Ascending aorta (tissue), 2 donors: ENCODE results near the gene SLC23A3. TPM values are rescaled to one million over a fixed set of nuclear protein-coding genes. Genes with fewer than 3 reads are reported as not detected.

Experiments
- DNase-seq, 2 donors: peaks; one replicate each; pipeline ENCODE4 v3.0.0-alpha.2; 2019; ENCODE audit warnings: low spot score in 2 of 2
- H3K27ac ChIP-seq, 2 donors: fragments of 200-600 bp; sonication (generic); one replicate each; pipeline ENCODE4 v1.5.1; 2016 to 2017; ENCODE audit warnings: mild to moderate bottlenecking in 1 of 2
- H3K27me3 ChIP-seq: fragments of 200-600 bp; sonication (generic); one replicate; pipeline ENCODE4 v1.5.1; 2017
- H3K36me3 ChIP-seq, 2 donors: fragments of 200-600 bp; sonication (generic); one replicate each; pipeline ENCODE4 v1.5.1; 2016
- H3K4me1 ChIP-seq, 2 donors: fragments of 200-600 bp; sonication (generic); one replicate each; pipeline ENCODE4 v1.5.1; 2016 to 2017; ENCODE audit warnings: mild to moderate bottlenecking in 1 of 2
- H3K4me3 ChIP-seq, 2 donors: fragments of 200-600 bp; sonication (generic); one replicate each; pipeline ENCODE4 v1.5.1; 2016 to 2017; ENCODE audit warnings: mild to moderate bottlenecking in 1 of 2
- H3K9me3 ChIP-seq, 2 donors: fragments of 200-600 bp; sonication (generic); one replicate each; pipeline ENCODE4 v1.5.1; 2016
- intact Hi-C: fragments of 100-400 bp; cut with DNase I; formaldehyde crosslinking; loops from one replicate; pipeline ENCODE4 v1.15.1; 2023
- total RNA-seq: library from RNA; depleted of rRNA; stranded (reverse); fragments of >200 nt; gene quantifications from one replicate; pipeline ENCODE4 v1.1.0, GENCODE V29; 2016
- TF ChIP-seq, protein P1 (sequence below), 3 experiments: fragments of 200-600 bp in 2 of 3; fragments of 450-650 bp in 1 of 3; sonication (generic) in 2 of 3; IDR thresholded peaks; one replicate each; pipeline ENCODE4 v1.5.1; 2016 to 2019; ENCODE audit warnings: antibody characterized with exemption in 3 of 3, mild to moderate bottlenecking in 1 of 3, moderate library complexity in 1 of 3

Gene SLC23A3, protein sequence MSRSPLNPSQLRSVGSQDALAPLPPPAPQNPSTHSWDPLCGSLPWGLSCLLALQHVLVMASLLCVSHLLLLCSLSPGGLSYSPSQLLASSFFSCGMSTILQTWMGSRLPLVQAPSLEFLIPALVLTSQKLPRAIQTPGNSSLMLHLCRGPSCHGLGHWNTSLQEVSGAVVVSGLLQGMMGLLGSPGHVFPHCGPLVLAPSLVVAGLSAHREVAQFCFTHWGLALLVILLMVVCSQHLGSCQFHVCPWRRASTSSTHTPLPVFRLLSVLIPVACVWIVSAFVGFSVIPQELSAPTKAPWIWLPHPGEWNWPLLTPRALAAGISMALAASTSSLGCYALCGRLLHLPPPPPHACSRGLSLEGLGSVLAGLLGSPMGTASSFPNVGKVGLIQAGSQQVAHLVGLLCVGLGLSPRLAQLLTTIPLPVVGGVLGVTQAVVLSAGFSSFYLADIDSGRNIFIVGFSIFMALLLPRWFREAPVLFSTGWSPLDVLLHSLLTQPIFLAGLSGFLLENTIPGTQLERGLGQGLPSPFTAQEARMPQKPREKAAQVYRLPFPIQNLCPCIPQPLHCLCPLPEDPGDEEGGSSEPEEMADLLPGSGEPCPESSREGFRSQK
- 14.2 TPM for total RNA-seq

DNA sequence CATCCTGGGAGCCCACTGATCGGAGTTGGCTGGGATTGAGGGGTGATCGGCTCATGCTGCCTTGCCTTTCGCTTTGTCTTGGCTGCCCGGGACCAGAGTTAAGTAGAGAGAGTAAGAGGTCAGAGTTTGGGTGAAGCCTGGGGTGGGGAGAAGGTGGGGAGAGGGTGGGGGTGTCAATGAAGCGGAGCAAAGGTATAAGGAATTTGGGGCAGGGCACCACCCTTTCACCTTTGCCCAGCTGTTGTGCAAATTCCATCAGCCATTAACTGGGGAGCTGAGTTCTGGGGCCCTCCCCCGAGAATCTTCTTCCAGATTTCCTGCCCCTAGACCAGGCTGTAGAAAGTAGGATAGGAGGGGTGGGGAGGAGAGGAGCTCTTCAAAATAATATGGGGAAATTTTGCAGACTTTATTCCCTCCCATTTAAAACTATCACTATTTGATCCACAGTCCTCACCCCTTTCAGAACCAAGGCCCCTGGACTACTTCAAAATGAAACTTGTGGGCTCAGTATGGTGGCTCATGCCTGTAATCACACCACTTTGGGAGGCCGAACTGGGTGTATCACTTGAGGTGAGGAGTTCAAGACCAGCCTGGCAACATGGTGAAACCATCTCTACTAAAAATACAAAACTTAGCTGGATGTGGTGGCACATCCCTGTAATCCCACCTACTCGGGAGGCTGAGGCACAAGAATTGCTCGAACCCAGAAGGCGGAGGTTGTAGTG, at the start of gene SLC23A3:
Gene SLC23A3, minus strand, starts transcription at position 100 of the 725 bp plus-strand sequence. Its CDS starts 45 bp downstream, at position 55.
- H3K36me3 ChIP-seq = peaks cover 23 to 33% of the 10 kb centered on the region in 2 donors
- no peak within 1 kb of the TSS for H3K4me3 ChIP-seq
- no peak for DNase-seq
- peak within 1 kb of the TSS; percentile 58 to 69 for H3K27ac ChIP-seq
- H3K9me3 ChIP-seq = no peaks in the 10 kb centered on the region
- TF ChIP-seq, protein P1, sequence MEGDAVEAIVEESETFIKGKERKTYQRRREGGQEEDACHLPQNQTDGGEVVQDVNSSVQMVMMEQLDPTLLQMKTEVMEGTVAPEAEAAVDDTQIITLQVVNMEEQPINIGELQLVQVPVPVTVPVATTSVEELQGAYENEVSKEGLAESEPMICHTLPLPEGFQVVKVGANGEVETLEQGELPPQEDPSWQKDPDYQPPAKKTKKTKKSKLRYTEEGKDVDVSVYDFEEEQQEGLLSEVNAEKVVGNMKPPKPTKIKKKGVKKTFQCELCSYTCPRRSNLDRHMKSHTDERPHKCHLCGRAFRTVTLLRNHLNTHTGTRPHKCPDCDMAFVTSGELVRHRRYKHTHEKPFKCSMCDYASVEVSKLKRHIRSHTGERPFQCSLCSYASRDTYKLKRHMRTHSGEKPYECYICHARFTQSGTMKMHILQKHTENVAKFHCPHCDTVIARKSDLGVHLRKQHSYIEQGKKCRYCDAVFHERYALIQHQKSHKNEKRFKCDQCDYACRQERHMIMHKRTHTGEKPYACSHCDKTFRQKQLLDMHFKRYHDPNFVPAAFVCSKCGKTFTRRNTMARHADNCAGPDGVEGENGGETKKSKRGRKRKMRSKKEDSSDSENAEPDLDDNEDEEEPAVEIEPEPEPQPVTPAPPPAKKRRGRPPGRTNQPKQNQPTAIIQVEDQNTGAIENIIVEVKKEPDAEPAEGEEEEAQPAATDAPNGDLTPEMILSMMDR (IDR thresholded peaks at IDR 0.05) = no peak
- H3K27me3 ChIP-seq = no peaks in the 10 kb centered on the region
- H3K4me1 ChIP-seq = peaks cover 0 to 12% of the 10 kb centered on the region in 2 donors
- intact Hi-C loops = no loop called here

DNA sequence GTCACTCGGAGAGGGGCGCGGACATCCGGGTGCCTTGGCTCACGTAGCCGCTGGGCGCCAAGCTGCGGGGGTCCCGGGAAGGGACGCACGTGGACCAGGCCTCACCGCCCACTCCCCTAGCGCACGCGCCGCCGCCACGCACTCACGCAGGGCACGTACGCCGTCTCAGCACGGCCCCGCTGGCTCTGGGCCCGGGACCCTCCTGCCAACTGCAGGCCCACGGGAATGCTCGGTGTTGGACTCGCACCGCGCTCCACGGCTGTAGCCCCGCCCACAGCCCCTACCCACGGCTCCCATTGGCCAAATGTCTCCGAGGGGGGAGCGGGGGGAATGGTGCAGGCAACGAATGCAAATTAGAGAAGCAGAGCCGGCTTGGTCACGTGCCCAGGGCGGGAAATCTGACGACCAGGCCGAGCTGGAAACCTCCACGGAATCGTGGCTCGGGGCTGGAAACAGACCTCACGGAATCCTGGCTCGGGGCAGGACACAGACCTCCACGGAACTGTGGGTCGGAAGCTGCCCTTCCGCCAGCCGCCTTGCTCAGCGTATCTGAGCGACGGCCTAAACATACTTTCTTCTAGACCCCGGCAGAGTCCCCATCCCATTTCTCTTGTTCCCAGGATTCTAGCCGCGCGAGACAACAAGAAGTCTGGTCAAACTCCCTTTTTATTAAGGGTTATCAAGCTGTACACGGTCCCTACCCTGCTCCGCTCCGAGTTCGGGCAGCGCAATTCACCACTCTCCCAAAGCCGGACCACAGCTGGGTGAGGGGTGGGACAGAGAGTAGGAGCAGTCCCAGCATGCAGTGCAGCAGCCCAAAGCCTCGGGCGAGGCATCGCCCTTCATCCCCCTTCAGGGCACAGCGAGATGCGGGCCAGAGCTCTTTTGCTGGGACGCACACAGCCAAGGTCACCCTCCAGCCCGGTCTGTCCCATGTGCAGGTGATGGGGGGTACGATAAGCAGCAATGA, 49.2 kb upstream of the SLC23A3 start, which contains the start of gene ABCB6:
Gene ABCB6, minus strand, starts transcription at position 227 of the 970 bp plus-strand sequence. CDS start 285 bp downstream, outside the sequence.
- Histone ChIP-seq H3K4me3 (peak within 1 kb of the TSS; percentile 64 to 68), H3K9me3 (no peaks in the 10 kb centered on the region), H3K27me3 (no peaks in the 10 kb centered on the region), H3K27ac (peak within 1 kb of the TSS; percentile 92 to 95), H3K36me3 (peaks cover 60 to 61% of the 10 kb centered on the region in 2 donors), H3K4me1 (peaks cover 12 to 31% of the 10 kb centered on the region in 2 donors)
- peak; percentile 93 to 99 for DNase-seq
- intact Hi-C loops = loop anchor here (1.0 to 10.0 kb wide), 6 partner anchors 10 to 466 kb away; partner anchors contain the start of genes ANKZF1, ATG9A, DNAJB2 and DNPEP
- TF ChIP-seq, protein P1 (IDR thresholded peaks at IDR 0.05) = no peak

DNA sequence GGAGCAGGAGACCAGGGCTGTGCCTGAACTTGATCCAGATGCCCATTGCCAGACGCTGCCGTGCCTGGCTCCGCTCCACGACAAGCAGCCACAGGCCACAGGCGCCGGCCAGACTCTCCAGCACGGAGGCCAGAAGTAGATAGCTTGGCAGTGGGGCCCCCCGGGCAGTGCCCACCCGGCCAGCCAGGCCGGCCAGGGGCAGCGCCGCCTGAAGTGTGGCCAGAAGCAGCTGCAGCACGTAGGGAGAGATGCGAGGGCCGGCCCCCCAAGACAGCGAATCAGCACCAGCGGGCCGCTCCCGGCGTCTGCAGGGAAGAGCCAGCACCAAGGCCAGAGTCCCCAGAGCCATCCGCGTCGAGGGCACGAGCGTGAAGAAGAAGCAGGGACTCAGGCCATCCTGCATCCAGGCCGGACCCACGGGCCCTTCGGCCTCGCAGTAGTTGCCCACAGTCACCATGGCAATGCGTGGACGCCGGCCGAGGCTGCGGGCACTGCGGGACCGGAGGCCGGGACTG, 48.4 kb upstream of the SLC23A3 start:
- peaks cover 12 to 31% of the 10 kb centered on the region in 2 donors for H3K4me1 ChIP-seq
- H3K27me3 ChIP-seq = no peaks in the 10 kb centered on the region
- H3K9me3 ChIP-seq = no peaks in the 10 kb centered on the region
- peak overlapping the region; percentile 92 to 95 for H3K27ac ChIP-seq
- H3K36me3 ChIP-seq = peaks cover 52 to 61% of the 10 kb centered on the region in 2 donors
- peak overlapping the region; percentile 64 to 68 for H3K4me3 ChIP-seq
- TF ChIP-seq, protein P1 (IDR thresholded peaks at IDR 0.05) = no peak
- peak; percentile 40 to 87 for DNase-seq
- intact Hi-C loops = loop anchor here (1.0 to 10.0 kb wide), 5 partner anchors 11 to 467 kb away; partner anchors contain the start of genes DNAJB2, DNPEP and RETREG2

DNA sequence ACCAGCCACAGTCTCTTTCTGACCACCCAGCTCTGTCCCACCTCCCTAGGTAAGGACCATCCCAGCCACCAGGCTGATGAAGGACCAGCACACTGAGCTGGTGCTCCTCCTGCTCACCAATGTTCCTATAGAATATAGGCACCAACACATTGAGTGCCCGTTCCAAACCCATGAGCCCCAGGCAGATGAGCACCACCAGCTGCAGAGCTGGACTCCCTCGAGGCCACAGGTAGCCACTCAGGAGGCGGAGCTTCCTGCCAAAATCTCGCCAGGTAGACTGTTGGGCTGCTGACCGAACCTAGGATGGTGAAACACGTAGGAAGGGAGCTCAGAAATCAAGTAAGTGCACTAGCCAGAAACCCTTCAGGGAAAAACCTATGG, 46.7 kb upstream of the SLC23A3 start:
- Histone ChIP-seq H3K9me3 (no peaks in the 10 kb centered on the region), H3K27ac (peak overlapping the region; percentile 44 to 92), H3K4me3 (no peak overlapping the region), H3K27me3 (no peaks in the 10 kb centered on the region), H3K4me1 (peaks cover 12 to 31% of the 10 kb centered on the region in 2 donors), H3K36me3 (peaks cover 44 to 59% of the 10 kb centered on the region in 2 donors)
- no peak for DNase-seq
- TF ChIP-seq, protein P1 (IDR thresholded peaks at IDR 0.05) = no peak
- intact Hi-C loops = loop anchor here (10.0 kb wide), 1 partner anchor 468 kb away; no protein-coding TSS in a partner anchor
